GM12872 (cell line): ENCODE measurements around the gene TSPAN18.

Experiments
- TF ChIP-seq, protein P1 (sequence below): IDR thresholded peaks from 3 replicates; pipeline ENCODE4 v1.5.1; 2011; ENCODE audit warnings: low read depth, mild to moderate bottlenecking, low read length, moderate library complexity; ENCODE audit not compliant: insufficient read depth

TSPAN18 gene

DNA sequence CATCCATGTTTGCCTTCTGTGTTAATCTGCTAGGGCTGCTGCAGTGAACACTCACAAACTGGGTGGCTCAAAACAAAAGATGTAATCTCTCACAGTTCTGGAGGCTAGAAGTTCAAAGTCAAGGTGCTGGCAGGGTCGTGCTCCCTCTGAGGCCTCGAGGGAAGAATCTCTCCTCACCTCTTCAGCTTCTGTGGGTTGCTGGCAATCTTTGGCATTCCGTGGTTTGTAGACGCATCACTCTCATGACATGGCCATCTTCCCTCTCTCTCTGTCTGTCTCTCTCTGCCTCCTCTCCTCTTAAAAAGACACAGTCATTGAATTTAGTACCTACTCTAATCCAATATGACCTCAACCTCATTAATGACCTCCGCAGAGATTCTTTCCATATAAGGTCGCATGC is 78.8 kb downstream of the TSPAN18 start:
- TF ChIP-seq, protein P1, sequence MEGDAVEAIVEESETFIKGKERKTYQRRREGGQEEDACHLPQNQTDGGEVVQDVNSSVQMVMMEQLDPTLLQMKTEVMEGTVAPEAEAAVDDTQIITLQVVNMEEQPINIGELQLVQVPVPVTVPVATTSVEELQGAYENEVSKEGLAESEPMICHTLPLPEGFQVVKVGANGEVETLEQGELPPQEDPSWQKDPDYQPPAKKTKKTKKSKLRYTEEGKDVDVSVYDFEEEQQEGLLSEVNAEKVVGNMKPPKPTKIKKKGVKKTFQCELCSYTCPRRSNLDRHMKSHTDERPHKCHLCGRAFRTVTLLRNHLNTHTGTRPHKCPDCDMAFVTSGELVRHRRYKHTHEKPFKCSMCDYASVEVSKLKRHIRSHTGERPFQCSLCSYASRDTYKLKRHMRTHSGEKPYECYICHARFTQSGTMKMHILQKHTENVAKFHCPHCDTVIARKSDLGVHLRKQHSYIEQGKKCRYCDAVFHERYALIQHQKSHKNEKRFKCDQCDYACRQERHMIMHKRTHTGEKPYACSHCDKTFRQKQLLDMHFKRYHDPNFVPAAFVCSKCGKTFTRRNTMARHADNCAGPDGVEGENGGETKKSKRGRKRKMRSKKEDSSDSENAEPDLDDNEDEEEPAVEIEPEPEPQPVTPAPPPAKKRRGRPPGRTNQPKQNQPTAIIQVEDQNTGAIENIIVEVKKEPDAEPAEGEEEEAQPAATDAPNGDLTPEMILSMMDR = no peak

DNA sequence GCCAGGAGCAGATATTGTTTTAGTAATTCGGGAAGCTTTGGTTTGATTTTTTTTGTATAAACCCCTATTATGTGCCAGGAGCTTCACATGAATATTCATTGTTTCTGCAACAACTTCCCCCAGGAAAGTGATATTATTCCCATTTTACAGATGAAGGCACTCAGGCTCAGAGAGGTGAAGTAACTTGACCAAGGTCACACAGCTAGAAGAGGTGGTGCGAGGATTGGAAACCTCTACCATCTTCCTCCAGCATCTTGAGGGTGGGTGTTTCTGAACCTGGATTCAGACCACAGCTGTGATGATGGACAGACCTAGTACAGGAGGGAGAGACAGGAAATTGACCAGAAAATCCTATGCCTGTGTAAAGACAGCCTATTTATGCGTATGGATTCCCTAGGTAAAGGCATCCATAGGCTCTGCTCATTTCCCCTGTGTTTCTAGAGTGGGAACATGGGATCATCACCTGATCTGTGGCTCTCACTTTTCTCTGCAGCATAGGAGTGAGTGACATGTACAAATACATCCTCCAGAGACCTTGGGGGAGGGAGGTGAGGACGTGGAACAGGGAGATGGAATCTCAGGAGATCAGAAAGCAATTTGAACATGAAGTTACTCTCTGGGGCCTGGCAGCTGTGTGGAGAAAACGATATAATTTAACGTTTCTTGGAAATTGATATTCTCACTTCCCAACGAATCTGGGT is 81.4 kb downstream of the TSPAN18 start:
- TF ChIP-seq, protein P1 = no peak

DNA sequence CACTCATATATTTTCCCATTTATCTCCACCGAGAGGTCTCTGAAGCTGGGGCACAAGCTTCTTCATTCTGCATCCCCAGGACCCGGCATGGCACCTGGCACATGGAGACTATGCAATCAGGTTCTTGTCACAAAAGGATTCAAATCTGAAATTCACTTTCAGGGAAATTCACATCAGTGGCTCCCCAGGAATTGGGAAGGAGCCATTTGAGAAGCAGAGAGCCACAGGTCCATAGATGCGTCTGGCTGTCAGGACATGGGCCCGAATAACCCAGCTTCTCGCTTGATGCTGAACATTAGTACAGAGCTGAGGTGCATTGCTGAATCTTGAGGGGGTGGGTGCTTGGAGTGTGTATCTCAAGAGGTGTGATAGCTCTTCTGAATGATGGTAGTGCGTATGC is 82.5 kb downstream of the TSPAN18 start:
- TF ChIP-seq, protein P1 = no peak

DNA sequence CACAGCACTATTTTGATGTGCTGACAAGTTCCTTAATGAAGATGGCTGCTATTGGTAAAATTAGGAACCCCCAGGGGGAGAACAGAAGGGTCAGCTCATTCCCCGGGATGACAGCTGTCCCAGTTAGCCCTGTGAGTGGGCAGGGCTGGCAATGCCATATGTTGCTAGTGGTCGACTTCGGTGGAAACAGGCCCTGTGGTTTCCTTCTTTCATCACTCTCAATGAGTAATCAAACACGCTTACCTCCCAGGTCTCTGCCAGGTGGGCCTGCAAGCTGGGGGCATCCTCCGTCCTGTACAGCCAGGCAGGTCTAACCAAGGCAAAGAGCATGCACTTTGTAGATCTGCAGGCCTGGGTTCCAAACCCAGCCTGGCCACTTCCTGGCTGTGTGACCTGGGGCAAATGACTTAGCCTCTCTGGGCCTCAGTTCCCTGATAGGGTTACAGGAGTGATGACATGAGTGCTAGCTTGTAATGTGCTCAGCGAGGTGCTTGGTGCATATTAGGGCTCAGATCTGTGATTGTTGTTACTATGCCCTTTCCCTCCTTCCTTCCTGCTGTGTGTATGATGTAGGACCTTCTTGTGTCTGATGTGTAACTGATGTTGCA is 85.2 kb downstream of the TSPAN18 start:
- TF ChIP-seq, protein P1 = no peak

DNA sequence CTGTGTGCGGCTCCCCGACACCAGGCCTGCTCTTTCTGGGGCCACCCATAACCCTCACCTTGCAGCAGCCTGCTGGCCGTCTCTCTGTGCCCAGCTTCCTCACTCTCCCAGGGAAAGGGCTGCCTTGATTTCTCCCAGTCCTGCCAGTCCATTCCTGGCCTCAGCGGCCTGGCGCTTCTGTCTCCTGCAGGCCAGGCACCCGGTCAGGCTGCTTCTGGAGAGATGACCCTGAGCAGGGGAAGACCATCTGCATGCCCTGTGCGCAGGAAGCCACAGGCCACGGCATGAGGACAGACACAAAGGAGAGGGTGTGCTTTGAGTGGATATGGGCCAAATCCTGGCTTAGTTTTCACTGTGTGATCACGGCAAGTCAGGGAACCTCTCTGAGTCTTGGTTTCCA is 86.2 kb downstream of the TSPAN18 start:
- TF ChIP-seq, protein P1 = no peak

DNA sequence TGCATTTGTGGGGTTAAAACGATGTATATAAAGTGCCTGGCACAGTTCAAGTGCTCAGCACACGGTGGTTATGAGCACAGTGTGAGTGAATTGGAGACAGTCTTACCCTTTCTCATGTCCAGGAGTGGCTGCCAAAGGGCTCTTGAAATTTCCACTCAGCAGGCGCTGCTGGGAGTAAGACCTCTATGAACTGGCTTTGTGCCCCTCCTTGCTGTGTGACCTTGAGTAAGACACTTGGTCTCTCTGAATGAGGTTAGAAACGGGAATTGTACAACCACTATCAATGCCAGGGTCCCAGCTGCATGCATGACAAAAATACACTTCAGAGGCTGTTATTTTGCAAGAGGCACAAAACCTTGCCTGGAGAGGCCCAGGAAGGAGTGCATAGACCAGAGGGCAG is 86.6 kb downstream of the TSPAN18 start:
- TF ChIP-seq, protein P1 = no peak

DNA sequence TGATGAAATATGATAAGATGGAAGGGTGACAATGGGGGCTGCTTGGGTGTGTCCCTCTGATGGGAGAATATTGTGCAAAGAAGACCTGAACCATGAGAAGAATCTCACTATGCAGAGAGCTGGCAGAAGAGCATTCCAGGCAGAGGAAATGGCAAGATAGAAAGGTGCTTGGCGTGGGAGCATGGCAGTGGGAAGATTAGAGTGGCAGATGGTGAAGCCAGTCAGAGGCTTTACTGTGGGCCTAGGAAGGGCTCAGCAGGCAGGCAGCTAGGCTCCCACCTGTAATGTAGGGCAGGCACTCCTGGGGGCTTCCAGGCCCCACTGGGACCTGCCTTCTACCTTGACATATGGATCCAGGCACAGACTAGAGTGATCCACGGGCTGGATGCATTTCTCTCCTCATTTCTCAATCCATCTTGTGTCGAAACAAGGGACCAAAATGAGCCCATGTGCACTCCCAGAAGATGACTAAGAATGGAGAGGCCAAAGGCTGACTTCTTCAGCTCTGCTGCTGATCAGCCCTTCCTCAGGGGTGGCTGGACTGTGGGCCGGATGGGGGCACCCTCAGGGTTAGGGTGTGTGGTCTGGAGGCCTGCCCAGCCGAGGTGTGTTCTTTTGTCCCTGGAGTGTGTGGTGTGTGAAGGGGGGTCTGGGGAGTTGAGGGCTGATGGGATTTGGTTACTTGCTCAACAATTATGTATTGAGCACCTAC is 88.3 kb downstream of the TSPAN18 start:
- TF ChIP-seq, protein P1 = no peak
